ENCODE data around the gene IQCM. TPM values are rescaled to one million over a fixed set of nuclear protein-coding genes. Genes with fewer than 3 reads are reported as not detected.

IQCM gene
- total RNA-seq, 2 experiments from 2014 or later = not detected

DNA sequence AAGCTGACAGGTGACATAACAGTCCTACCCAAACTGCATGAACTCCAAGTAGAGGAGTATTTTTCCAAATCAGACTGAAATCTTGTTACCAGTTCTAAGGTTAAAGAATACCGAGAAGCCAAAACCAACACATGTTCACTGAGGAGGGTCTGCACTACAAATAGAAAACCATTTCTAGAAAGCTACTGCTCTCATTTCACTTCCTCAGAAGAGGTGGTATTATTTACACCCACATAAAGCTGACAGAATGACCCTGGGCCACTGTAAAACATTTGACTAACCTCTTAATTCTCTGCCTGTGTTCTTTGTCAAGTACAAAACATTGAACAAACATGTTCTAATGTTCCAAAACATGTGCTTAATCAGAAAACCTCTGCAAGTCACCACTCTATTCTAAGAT, 95.8 kb downstream of the IQCM start:
- TF ChIP-seq EZH2phosphoT487 (IDR thresholded peaks at IDR 0.05; ENCODE audit: borderline replicate concordance, low read depth, low read length) = no peak
- TF ChIP-seq, protein P1, sequence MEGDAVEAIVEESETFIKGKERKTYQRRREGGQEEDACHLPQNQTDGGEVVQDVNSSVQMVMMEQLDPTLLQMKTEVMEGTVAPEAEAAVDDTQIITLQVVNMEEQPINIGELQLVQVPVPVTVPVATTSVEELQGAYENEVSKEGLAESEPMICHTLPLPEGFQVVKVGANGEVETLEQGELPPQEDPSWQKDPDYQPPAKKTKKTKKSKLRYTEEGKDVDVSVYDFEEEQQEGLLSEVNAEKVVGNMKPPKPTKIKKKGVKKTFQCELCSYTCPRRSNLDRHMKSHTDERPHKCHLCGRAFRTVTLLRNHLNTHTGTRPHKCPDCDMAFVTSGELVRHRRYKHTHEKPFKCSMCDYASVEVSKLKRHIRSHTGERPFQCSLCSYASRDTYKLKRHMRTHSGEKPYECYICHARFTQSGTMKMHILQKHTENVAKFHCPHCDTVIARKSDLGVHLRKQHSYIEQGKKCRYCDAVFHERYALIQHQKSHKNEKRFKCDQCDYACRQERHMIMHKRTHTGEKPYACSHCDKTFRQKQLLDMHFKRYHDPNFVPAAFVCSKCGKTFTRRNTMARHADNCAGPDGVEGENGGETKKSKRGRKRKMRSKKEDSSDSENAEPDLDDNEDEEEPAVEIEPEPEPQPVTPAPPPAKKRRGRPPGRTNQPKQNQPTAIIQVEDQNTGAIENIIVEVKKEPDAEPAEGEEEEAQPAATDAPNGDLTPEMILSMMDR (conservative IDR thresholded peaks at IDR 0.05; ENCODE audit: low read length) = no peak
- no peak overlapping the region for H3K4me2 ChIP-seq (ENCODE audit: low read length)
- no peaks in the 10 kb centered on the region for H3K4me1 ChIP-seq (ENCODE audit: insufficient read depth, low read length, poor library complexity, severe bottlenecking)
- H3K27ac ChIP-seq (ENCODE audit: low read depth, low read length, poor library complexity, severe bottlenecking) = no peak overlapping the region
- no peaks in the 10 kb centered on the region for H3K9me3 ChIP-seq (ENCODE audit: low read length)
- CTCF ChIA-PET (ENCODE audit: unreplicated experiment) = no interaction called here
- POLR2A ChIA-PET = interaction anchor here (0.8 kb wide), 2 partner anchors 9 to 36 kb away, joined by 3 to 4 read pairs; no protein-coding TSS in a partner anchor
- no peak overlapping the region for H3K4me3 ChIP-seq (ENCODE audit: low read depth, low read length, poor library complexity, severe bottlenecking)
- H3K9me2 ChIP-seq (ENCODE audit: insufficient read depth, low read length) = no peaks in the 10 kb centered on the region
- no peak overlapping the region for H2AFZ ChIP-seq (ENCODE audit: low read length)
- H4K20me1 ChIP-seq (ENCODE audit: insufficient read depth, low read length) = no peaks in the 10 kb centered on the region
- no peaks in the 10 kb centered on the region for H3K79me2 ChIP-seq (ENCODE audit: insufficient read depth, low read depth, low read length)
- no peaks in the 10 kb centered on the region for H3K36me3 ChIP-seq (ENCODE audit: insufficient read depth, low read length)
- intact Hi-C loops (cut with micrococcal nuclease; ENCODE audit: unreplicated experiment) = no loop called here
- no TSS peak for BruUV-seq (replicated peaks)
- no peak for DNase-seq (ENCODE audit: low spot score)

DNA sequence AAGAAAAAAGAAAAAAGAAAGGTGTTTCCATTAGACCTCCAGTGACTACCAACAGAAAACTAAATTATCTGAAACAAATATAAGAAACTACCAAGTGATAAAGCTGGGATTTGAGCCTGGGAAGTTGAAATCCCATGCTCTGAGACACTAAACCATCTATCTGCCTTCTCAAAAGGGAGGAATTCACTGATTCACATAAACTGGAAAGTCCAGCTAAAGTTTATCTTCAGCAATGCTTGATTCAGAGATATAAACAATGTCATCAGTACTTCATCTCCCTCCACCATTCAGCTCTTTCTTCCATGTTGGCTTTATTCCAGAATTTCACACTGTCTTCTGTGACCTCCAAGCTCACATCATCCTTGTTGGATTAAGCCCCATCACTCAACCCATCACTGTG, 96.3 kb downstream of the IQCM start:
- H3K9me2 ChIP-seq (ENCODE audit: insufficient read depth, low read length) = no peaks in the 10 kb centered on the region
- H3K36me3 ChIP-seq (ENCODE audit: insufficient read depth, low read length) = no peaks in the 10 kb centered on the region
- H3K27ac ChIP-seq (ENCODE audit: low read depth, low read length, poor library complexity, severe bottlenecking) = no peak overlapping the region
- POLR2A ChIA-PET = interaction anchor here (0.8 kb wide), 2 partner anchors 9 to 37 kb away, joined by 3 to 4 read pairs; no protein-coding TSS in a partner anchor
- H4K20me1 ChIP-seq (ENCODE audit: insufficient read depth, low read length) = no peaks in the 10 kb centered on the region
- no peak for TF ChIP-seq EZH2phosphoT487 (IDR thresholded peaks at IDR 0.05; ENCODE audit: borderline replicate concordance, low read depth, low read length)
- TF ChIP-seq, protein P1 (conservative IDR thresholded peaks at IDR 0.05; ENCODE audit: low read length) = no peak
- CTCF ChIA-PET (ENCODE audit: unreplicated experiment) = no interaction called here
- no TSS peak for BruUV-seq (replicated peaks)
- no peak overlapping the region for H3K4me2 ChIP-seq (ENCODE audit: low read length)
- DNase-seq (ENCODE audit: low spot score) = no peak
- intact Hi-C loops (cut with micrococcal nuclease; ENCODE audit: unreplicated experiment) = no loop called here
- H3K4me3 ChIP-seq (ENCODE audit: low read depth, low read length, poor library complexity, severe bottlenecking) = no peak overlapping the region
- no peaks in the 10 kb centered on the region for H3K4me1 ChIP-seq (ENCODE audit: insufficient read depth, low read length, poor library complexity, severe bottlenecking)
- H3K79me2 ChIP-seq (ENCODE audit: insufficient read depth, low read depth, low read length) = no peaks in the 10 kb centered on the region
- no peak overlapping the region for H2AFZ ChIP-seq (ENCODE audit: low read length)
- no peaks in the 10 kb centered on the region for H3K9me3 ChIP-seq (ENCODE audit: low read length)

DNA sequence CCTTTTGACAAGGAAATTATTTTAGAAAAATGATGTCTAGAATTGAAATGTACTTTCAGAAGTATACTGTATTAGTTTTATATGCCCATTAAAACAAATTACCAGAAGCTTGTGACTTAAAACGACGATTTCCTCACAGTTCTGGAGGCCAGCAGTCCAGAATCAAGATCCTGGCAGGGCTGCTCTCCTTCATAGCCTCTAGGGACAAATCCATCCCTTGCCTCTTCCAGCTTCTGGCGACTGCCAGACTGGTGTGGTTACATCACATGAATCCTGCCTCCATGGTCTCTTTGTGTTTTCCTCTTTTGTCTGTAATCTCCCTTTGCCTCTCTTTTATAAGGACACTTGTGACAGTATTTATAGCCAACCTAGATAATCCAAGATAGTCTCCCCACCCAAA, 97.1 kb downstream of the IQCM start:
- DNase-seq (ENCODE audit: low spot score) = no peak
- H3K9me2 ChIP-seq (ENCODE audit: insufficient read depth, low read length) = no peaks in the 10 kb centered on the region
- no peak overlapping the region for H3K4me2 ChIP-seq (ENCODE audit: low read length)
- no peak for TF ChIP-seq EZH2phosphoT487 (IDR thresholded peaks at IDR 0.05; ENCODE audit: borderline replicate concordance, low read depth, low read length)
- TF ChIP-seq, protein P1 (conservative IDR thresholded peaks at IDR 0.05; ENCODE audit: low read length) = no peak
- BruUV-seq (replicated peaks) = no TSS peak
- no peaks in the 10 kb centered on the region for H3K9me3 ChIP-seq (ENCODE audit: low read length)
- H3K4me3 ChIP-seq (ENCODE audit: low read depth, low read length, poor library complexity, severe bottlenecking) = no peak overlapping the region
- no peaks in the 10 kb centered on the region for H3K36me3 ChIP-seq (ENCODE audit: insufficient read depth, low read length)
- no peak overlapping the region for H2AFZ ChIP-seq (ENCODE audit: low read length)
- no peaks in the 10 kb centered on the region for H4K20me1 ChIP-seq (ENCODE audit: insufficient read depth, low read length)
- H3K4me1 ChIP-seq (ENCODE audit: insufficient read depth, low read length, poor library complexity, severe bottlenecking) = no peaks in the 10 kb centered on the region
- ChIA-PET POLR2A (no interaction called here), CTCF (ENCODE audit: unreplicated experiment) (interaction anchor here (0.6 kb wide), 1 partner anchor 993 kb away, joined by 4 read pairs; no protein-coding TSS in a partner anchor)
- H3K27ac ChIP-seq (ENCODE audit: low read depth, low read length, poor library complexity, severe bottlenecking) = no peak overlapping the region
- intact Hi-C loops (cut with micrococcal nuclease; ENCODE audit: unreplicated experiment) = no loop called here
- no peaks in the 10 kb centered on the region for H3K79me2 ChIP-seq (ENCODE audit: insufficient read depth, low read depth, low read length)
